Bronchial epithelial cell (primary cell): ENCODE measurements around the gene METTL13. TPM values are rescaled to one million over a fixed set of nuclear protein-coding genes. Genes with fewer than 3 reads are reported as not detected.

Experiments used
- DNase-seq: peaks from one replicate; pipeline ENCODE4 v3.0.0-alpha.2; 2010; ENCODE audit warnings: low read depth
- FAIRE-seq: peaks from 2 replicates; lab custom pipeline; 2011; peaks lifted over from hg19 to GRCh38; lab: Jason Lieb, UNC
- H3K27me3 ChIP-seq: 2 replicates; pipeline ENCODE4 v1.5.1; 2011; ENCODE audit warnings: low read length; ENCODE audit not compliant: control insufficient read depth, insufficient read depth
- H3K36me3 ChIP-seq: 2 replicates; pipeline ENCODE4 v1.5.1; 2011; ENCODE audit warnings: low read length; ENCODE audit not compliant: control insufficient read depth, insufficient read depth
- H3K4me3 ChIP-seq: 2 replicates; pipeline ENCODE4 v1.5.1; 2011; ENCODE audit warnings: mild to moderate bottlenecking, low read depth, low read length, control low read depth
- total RNA-seq: library from RNA; depleted of rRNA; stranded (reverse); fragments of >200 nt; gene quantifications from 2 replicates; pipeline ENCODE4 v1.2.1, GENCODE V29; 2014
- TF ChIP-seq, protein P1 (sequence below): IDR thresholded peaks from 2 replicates; pipeline ENCODE4 v1.5.1; 2011; ENCODE audit warnings: mild to moderate bottlenecking, moderate library complexity, low read length, control low read depth, inconsistent platforms; ENCODE audit not compliant: insufficient read depth, severe bottlenecking

METTL13 gene
- total RNA-seq, 1 donor from 2014 or later = 30.8 TPM

DNA sequence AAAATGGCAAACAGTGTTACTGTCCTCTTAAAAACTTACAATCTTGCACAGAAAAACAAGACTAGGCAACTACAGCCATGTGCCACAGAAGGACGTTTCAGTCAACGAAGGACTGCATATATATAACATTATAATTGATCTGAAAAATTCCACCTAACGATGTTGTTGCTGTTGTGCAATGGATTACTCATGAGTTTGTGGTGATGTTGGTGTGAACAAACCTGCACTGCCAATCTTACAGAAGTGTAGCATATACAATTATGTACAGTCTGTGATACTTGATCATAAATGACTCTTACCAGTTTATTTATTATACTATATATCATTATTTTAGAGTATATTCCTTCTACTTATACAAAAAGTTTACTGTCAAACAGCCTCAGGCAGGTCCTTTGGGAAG, 32.8 kb upstream of the METTL13 start:
- TF ChIP-seq, protein P1, sequence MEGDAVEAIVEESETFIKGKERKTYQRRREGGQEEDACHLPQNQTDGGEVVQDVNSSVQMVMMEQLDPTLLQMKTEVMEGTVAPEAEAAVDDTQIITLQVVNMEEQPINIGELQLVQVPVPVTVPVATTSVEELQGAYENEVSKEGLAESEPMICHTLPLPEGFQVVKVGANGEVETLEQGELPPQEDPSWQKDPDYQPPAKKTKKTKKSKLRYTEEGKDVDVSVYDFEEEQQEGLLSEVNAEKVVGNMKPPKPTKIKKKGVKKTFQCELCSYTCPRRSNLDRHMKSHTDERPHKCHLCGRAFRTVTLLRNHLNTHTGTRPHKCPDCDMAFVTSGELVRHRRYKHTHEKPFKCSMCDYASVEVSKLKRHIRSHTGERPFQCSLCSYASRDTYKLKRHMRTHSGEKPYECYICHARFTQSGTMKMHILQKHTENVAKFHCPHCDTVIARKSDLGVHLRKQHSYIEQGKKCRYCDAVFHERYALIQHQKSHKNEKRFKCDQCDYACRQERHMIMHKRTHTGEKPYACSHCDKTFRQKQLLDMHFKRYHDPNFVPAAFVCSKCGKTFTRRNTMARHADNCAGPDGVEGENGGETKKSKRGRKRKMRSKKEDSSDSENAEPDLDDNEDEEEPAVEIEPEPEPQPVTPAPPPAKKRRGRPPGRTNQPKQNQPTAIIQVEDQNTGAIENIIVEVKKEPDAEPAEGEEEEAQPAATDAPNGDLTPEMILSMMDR = no peak
- DNase-seq (peak; percentile 61), FAIRE-seq (no peak)
- Histone ChIP-seq H3K27me3 (no peaks in the 10 kb centered on the region), H3K4me3 (no peak overlapping the region), H3K36me3 (no peaks in the 10 kb centered on the region)

DNA sequence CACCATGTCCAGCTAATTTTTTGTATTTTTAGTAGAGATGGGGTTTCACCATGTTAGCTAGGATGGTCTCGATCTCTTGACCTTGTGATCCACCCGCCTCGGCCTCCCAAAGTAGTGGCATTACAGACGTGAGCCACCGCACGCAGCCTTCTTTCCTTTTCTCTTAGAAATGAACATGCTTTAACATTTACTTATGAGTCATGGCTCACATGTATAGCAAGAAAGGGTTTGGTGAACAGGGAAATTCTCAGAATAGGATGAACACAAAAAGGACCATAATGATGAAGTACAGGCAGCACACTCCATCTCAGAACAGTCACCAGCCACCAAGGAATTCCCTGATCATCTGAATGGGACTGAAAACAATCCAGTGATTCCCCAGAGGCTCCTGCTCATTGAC, 30.2 kb upstream of the METTL13 start:
- no peak overlapping the region for H3K4me3 ChIP-seq
- H3K27me3 ChIP-seq = no peaks in the 10 kb centered on the region
- no peaks in the 10 kb centered on the region for H3K36me3 ChIP-seq
- TF ChIP-seq, protein P1 = no peak
- FAIRE-seq (no peak), DNase-seq (peak; percentile 10)

DNA sequence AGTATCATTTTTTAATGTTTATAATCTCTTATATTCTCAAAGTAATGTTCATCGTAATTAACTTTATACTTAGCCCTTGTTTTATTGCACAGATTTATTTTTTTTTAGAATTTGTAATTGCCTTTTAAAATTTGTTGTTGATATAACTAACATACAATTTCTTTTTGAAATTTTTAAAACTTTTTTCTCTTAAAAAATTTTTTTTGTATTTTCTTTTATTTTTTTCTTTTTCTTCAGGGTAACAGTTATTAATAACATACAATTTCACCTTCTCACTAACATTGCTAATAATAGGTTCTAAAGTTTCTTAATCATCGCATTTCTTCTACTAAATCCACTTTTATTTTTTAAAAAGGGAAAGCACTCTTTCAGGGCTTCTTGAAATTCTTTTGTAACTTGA, 28.3 kb upstream of the METTL13 start:
- no peak for FAIRE-seq

DNA sequence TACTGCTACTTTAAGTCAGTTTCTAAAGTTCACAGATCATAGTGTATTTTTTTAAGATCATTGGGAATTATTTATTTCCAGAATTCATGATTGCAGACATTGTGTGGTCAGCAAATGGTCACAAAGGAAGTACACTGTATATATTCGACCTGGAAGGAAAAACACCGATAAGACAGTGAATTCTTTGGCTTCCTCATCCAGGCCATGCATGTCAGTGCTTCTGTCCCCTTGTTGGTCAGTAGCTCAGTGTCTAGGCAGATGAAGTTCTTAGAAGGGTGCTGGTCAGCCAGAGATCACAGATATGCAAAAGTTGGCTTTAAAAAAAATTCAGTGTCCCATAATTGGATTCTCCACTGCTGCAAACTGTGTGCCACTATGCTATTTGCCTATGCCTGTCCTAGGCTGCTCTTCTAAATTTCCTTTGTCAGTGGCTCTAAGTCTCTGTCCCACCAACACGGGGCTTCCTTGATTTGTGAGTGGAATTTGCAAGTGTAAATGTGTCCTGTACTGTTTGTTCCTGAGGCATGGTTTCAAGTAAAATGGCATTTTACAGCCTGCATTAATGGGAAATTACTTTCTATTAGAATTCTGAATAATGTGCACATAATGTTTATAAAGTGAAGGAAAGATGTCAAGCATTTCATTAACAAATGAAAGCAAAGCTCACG, 27.6 kb upstream of the METTL13 start:
- TF ChIP-seq, protein P1 = no peak
- Histone ChIP-seq H3K36me3 (no peaks in the 10 kb centered on the region), H3K27me3 (no peaks in the 10 kb centered on the region), H3K4me3 (no peak overlapping the region)
- DNase-seq = no peak
- no peak for FAIRE-seq

More for the DNA sequence above, 28.3 kb upstream of the METTL13 start:
- TF ChIP-seq, protein P1 = no peak
- no peak for DNase-seq
- H3K4me3 ChIP-seq = no peak overlapping the region
- H3K36me3 ChIP-seq = no peaks in the 10 kb centered on the region
- H3K27me3 ChIP-seq = no peaks in the 10 kb centered on the region

DNA sequence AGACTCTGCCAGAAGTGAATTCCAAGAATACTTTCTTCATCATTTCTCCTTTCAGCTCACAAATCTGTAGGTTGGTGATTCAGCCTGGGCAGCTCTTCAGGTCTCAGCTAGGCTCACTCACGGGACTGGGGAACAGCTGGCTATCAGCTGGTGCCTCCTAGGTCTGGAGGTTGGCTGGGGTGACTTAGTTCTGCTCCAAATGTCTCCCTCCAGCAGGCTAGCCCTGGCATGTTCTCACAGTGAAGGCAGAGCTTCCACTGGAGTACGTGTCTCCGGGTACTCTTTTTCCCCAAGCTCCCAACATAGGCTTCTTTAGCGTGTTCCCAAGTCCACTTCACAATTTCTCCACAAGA, 27.1 kb upstream of the METTL13 start:
- TF ChIP-seq, protein P1 = no peak
- DNase-seq = peak; percentile 75
- no peak overlapping the region for H3K4me3 ChIP-seq
- no peaks in the 10 kb centered on the region for H3K27me3 ChIP-seq
- FAIRE-seq = no peak
- no peaks in the 10 kb centered on the region for H3K36me3 ChIP-seq

DNA sequence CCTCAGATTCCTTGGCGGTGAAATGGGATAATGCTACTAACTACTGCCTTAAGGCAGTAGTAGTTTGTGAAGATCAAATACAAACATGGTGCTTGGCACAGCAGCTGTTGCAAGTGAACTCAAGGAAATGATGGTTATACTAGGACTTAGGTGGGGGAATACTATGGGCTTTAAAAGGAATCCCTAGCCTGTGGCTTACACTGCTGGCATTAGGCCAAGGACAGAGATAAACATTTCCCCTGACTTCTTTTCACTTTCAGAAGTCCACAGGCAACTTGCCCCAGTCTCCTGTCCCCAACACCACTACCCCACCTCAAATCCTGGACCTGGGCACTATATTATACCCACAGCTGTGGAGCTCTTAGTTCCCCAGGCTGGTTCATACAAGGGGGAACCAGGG, 26.5 kb upstream of the METTL13 start:
- H3K27me3 ChIP-seq = no peaks in the 10 kb centered on the region
- no peak for DNase-seq
- no peak for FAIRE-seq
- H3K4me3 ChIP-seq = no peak overlapping the region
- TF ChIP-seq, protein P1 = no peak
- H3K36me3 ChIP-seq = no peaks in the 10 kb centered on the region
